ENCODE measurements around the gene ODAD4.
"Not testable (repeated sequence)": the region's sequence is repeated elsewhere in the genome, so short reads cannot be mapped to it uniquely, and the experiment has no call there.

ODAD4 gene

GRCh38 chr17:42001729-42002128, 71.3 kb downstream of the ODAD4 start:
- no peak for DNase-seq (ENCODE audit: low read depth in 2 of 2)

GRCh38 chr17:42002175-42002791, 71.9 kb downstream of the ODAD4 start:
- DNase-seq (ENCODE audit: low read depth in 2 of 2) = no peak

GRCh38 chr17:42002792-42003301, 72.4 kb downstream of the ODAD4 start:
- no peak for DNase-seq (ENCODE audit: low read depth in 2 of 2)

GRCh38 chr17:42005166-42005565, 74.7 kb downstream of the ODAD4 start:
- DNase-seq (ENCODE audit: low read depth in 2 of 2) = no peak

- DNase-seq (ENCODE audit: low read depth in 2 of 2) = no peak
Measured at GRCh38 chr17:42009170-42009569, 78.8 kb downstream of the ODAD4 start.

- not testable (repeated sequence) for DNase-seq (ENCODE audit: low read depth in 2 of 2)
Measured at GRCh38 chr17:42010266-42010680, 79.9 kb downstream of the ODAD4 start.

GRCh38 chr17:42010898-42011516, 80.6 kb downstream of the ODAD4 start:
- no peak for DNase-seq (ENCODE audit: low read depth in 2 of 2)

GRCh38 chr17:42012363-42012762, 81.9 kb downstream of the ODAD4 start:
- DNase-seq (ENCODE audit: low read depth in 2 of 2) = not testable (repeated sequence)

- not testable (repeated sequence) for DNase-seq (ENCODE audit: low read depth in 2 of 2)
Measured at GRCh38 chr17:42013740-42014139, 83.3 kb downstream of the ODAD4 start.
